Fibroblast of skin of abdomen (primary cell): ENCODE measurements around the gene PVALB.

Experiments used
- DNase-seq: peaks from one replicate; pipeline ENCODE4 v3.0.0-alpha.2; 2013

The PVALB gene

DNA sequence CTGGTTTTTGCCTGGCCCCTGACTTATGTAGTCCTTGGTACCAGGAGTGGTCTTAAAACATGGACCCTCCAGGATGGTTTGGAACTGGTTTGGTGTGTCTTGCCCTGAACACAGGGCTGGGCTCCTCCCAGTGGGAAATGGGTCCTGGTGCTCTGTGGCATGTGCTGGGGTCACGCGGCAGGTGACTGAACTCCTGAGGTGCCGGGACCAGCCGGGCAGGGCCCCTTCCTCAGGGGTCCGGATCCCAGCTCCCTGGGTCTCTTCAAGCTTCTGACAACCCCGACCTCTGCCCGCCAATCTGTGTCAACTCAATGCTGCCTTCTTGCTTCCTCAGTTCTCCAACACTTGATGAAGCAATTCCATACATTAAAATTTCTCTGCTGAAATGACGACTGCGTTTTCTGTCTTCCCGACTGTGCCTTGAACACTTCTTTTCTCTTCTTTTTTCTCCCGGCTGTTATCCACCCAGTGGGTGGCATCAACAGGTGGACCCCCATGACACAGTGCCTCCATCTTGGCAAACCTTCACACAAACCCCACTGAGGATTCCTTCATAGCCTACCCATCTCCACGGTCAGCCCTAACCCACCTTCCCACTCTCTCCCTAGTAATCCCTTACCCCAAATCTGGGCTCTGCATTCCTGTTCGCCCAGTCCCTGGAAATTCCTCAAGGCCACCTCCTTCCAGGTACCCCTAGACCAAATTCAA lies 45.3 kb downstream of the PVALB start:
- no peak for DNase-seq

DNA sequence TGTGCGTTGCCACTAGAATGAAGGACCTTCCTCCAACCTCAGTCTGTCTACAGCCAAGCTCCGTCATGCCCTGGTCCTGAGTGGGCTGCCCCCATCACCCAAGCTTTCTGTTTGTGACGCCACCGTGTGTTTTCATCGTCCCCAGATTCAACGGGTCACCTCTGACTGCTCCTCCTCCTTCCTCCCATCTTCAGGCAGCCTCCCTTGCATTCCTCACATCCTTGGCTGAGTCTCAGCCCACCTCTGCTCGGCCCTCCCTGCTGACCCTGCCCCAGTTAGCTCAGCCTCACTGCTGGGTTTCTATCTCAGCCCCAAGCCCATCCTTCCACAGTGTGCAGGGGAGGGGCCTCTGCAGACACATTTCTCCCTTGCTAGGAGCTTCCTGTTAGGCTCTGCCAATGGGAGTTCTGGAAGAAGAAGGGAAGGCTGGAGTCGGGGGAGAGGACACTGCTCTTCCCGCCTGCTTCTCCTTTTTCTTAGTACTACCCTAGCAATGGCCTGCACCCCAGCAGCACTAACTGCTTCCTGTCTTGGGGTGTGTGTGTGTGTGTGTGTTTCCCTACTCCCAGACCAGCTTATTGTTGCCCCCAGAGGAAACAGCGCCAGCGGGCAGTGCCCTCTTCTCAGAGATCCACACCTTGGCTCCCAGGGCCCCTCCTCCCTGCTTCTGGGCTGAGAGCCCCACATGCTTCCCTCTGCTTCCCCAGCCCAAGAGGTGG lies 46.2 kb downstream of the PVALB start:
- no peak for DNase-seq

DNA sequence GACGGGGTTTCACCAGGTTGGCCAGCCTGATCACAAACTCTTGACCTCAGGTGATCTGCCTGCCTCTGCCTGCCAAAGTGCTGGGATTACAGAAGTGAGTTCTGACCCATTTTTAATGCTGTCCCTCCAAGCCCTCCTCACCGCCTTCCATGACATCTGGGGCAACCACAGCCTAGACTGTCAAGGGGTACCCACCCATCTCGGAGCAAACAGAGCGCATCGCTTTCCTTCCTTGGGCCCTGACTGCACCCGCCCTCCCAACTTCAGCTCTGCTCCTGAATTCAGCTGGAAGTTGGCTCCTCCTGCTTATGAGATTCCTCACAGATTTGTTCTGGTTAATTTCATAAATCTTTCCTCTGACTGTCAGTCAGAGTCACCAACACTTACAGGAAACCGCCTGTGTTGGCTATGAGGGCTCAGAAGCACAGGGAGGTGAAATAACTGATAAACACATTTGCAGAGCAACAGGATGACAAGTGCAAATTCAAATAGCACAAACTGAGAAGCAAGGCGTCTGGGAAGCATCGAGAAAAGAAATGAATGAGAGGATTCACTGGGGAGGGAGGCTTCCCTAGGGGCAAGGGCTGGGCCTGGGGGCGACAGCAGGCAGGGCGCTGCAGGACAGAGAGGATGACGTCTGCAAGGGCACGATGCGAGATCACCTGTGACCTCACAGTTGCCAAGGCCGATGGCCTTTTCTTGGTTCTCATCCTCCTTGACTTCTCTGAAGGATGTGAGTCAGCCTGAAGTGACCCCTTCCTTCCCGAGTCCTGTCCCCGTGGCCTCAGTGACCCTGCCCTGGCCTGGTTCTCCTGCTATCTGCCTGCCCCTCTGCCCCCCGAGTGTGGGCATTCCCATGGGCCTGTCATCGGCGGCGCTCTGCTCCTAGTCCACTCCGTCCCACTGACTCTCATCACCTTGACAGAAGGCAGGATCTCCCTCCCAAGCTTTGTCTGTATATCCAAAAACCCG lies 47.0 kb downstream of the PVALB start:
- no peak for DNase-seq

DNA sequence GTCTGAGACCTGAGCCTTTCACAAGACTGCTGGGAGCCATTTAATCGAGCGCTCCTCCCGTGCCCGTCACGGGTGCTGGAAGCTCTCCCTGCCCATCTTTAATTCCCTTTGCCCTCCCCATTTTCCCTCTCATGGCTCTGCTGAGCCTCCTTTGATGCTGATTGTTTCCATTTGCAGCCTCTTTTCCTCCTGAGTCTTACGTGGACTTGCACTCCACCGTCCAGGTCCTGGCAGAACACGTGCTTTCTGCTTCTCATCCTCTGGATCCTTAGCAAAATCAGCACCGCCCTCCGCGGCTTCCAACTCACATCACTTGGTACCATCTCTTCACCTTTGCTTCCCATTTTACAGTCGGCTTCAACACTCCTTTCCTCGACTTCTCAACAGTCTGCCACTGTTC lies 48.2 kb downstream of the PVALB start:
- no peak for DNase-seq

DNA sequence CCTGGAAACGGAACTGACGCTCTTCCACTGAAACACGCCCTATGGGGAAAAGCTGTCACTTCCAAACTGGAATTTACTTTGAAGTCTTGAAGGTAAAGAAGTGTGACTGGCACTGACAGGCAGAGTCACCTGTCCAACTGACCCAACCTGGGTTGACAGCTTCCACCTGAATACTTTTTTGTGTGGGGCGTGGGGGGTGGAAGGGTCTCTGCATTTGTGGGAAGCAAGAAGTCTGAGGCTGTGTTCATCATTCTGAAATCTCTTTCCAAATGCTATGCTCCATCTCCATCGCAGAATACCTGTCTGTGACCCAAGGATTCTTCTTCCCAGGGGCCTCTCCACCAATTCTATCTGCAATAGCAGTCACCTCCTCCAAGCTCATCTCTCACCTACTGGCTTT lies 48.7 kb downstream of the PVALB start:
- no peak for DNase-seq

DNA sequence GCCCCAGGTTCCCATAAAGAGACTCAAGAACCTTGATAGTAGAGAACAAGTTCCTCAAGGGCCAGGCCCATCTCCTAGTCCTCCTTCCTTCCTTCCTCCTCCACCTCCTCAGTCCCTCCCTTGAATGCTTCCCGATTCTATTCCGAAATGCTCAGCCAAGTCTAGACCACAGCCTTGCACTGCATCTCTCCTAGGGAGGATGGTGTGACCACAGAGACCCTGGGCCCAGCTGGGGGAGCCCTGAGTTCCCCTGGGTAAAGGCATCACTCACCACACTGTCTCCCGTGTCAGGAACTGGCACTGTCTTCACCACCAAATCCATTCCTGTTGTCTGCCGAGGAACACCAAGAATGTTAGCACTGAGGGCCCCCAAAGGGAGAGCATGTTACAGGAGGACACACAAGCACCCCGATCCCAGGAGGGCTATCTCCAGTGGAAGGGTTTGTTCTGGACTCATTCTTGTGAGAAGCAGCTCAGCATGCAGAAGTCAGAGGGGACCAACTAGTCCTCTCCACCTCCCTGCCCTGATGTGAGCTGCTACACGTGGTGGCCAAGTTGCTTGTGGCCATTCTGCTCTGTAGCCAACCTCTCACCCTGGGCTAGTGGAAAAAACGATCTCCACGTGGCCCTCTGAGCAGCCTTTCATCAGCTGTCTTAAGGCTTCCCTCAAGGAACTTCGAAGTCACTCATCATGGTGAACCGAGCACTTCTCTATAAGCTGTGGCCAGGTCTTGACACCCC lies 49.6 kb downstream of the PVALB start:
- DNase-seq, result no peak

DNA sequence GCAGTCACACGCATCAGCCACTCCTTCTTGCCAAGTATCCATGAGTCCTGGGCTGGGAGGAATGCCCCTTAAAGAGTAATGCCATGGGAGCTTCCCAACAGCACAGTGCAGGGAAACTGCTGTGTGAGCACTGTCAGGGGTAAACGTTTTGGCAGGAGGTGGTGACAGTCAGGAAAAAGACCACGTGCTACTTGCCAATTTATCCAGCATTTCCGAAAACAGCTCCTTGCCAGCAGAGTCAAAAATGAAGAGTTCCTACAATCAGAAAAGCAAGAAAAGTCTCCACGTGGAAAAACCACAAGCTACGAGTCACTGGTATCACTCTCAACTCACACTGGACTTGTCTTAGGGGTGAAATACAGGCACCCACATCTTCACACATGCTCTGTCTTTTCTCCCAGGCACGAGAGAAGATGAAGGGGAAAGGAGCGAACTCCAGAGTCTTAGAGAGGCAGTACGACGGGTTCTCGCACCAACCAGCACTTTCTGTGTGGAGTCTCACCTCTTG lies 50.8 kb downstream of the PVALB start:
- peak; percentile 21 for DNase-seq

DNA sequence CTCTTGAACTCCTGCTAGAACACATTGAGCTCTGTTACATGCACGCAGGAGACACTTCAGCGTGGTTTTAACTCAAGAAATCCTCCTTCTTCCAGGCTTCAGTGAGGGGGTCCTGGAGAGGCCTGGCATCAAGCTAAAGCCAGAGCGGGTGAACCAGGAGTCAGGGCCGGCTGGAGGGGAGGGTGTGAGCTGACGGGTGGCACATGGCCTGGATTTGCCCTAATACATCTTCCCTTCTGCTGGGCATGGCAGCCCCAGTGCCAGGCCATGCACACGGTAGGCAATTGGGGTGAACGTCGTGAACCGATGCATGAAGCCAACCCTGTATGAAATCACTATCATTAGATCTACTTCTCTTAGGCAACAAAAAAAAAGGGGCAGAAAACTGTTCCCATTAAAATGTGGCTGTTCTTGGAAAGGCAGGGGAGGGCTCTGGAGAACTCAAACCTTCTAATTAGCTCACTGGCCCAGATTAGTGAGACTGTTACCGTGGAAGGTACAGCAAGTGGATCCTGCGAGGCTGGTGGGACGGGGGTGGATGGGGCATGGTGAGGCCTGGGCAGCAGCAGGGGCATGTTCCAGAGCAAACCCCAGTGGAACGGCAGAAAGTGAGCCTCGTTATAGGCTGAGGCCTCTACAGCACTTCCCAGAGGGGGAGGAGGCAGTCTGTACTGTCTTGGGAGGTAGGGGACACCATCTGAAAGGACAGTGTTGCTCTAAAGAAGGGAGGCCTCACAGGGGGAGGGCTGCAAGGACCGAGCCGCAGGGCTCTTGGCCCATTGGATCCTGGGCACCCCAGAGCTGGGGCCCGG lies 51.5 kb downstream of the PVALB start:
- DNase-seq, result no peak

DNA sequence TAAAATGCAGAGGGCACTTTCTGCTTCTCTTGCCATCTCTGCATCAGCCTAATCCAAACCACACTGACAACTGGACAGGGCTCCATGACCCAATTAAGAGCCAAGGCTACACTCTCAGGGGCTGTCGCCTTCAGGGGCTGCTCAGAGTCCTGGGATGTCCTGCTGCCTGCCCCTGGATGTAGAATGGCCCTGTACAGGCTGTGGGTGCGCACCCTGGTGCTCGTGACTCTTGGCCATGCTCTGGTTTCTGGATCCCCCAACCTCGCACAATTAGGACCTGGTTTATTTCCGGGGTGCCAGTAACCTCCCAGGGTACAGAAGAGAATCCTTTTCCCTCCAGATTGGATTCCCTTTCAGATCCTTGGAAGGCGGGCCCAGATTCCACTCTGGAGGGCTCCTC lies 52.2 kb downstream of the PVALB start:
- DNase-seq, result no peak

DNA sequence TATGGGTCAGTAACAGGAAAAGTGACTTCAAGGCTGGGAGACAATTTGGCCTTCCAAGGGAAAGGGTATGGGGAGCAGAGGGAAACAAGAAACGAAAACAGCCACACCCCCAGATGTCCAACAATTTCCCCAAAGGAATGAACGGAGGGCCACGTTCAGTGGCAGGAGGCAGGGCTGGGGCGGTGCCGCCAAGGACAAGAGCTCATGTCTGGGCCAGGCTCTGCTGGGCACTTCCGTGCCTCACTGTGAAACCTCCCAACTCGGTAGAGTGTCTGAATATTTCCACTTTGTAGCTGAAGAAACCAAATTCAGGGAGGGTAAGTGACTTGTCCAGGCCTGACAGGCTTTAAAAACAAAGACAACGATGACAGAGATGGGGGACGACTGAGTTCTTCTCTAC lies 52.8 kb downstream of the PVALB start:
- DNase-seq, result no peak

DNA sequence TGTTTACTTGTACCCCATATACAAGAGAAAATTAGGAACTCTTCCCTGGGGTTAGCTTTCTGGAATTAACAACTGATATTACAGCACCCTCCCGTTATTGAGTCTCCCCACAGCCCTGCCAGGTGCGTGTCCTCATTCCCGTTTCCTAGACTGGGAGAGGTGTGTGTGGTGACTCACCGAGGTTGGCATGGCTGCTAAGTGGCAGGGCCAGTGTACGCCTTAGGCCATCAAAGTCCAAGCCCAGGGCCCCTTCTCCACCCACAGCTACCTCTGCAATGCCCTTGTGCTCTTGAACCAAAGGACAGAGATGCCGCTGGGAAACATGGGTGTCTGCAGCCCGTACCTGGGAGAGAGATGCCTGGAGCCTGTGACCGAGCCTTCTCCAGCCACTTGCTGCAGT lies 53.3 kb downstream of the PVALB start:
- DNase-seq, result no peak

DNA sequence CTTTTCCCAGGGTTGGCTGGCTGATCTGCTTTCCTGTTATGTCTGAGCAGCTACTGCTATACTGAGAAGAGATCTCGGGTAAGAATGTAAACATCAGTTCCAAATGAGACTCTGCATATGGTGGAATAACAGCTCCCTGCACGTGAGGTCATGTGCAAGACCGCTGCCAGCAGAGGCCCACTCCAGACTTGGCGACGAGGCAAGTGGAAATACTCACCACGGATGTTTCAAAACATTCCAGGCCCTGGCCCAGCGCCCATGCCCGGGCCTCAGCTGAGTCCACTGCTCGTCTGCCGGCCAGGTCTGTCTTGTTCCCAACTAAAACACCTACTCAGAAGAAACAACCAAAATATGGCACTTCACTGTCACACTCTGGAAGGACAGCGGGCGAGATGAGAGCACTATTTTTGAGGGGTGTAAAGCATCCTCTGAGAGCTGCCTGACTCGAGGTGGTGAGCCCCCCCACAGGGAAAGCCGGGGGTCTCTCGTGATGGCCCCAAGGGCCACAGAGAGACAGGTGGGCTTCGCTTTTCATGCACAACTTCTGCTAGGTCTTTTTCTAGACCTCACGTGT lies 54.1 kb downstream of the PVALB start:
- peak; percentile 17 for DNase-seq

DNA sequence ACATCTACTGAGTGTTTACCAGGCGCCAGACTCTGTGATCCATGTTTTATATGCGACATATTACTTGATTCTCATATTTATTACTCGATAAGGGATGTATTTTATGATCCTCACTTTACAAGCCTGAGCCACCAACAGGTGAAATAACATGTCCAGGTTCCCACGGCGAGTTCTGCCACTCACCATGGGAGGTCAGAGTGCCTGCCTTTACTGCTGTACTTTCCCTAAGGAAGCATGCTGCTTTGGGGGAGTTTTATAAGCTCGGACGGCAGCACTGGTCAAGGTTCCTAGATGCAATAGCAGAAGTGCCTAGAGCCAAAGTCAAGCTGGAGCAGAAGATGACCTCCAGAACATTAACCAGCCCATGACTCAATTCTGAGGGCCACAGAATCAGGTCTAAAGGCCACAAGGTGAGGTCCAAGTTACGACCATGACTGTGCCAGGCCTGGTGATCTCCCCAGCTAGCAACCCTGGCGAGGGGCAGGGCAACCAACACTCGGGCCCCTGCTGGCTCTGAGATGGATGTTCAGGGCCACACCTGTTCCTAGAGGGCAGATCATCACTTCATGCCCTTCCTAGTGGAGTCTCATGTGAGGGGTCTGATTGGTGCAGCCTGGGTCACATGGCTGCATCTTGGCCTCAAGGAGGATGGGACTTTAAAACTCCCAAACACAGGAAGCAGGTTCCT lies 55.1 kb downstream of the PVALB start:
- no peak for DNase-seq

DNA sequence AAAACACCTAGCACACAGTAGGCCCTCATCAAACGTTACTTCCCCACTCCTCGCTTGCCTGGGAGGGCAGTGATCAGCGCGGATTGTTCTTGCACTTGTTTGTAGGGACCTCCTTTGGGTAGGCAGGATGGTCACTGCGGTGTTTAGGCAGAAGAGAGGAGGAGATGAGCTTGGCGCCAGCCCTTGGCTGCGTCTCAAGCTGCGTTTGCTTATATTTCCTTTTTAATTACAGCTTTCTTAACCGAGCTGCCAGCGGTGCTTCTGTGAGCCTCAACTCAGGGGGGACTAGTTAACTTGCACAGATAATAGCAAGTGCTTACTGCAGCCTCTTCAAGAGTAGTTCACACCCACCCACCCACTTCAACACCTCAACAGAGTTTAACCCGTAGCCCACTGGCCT lies 56.0 kb downstream of the PVALB start:
- no peak for DNase-seq

DNA sequence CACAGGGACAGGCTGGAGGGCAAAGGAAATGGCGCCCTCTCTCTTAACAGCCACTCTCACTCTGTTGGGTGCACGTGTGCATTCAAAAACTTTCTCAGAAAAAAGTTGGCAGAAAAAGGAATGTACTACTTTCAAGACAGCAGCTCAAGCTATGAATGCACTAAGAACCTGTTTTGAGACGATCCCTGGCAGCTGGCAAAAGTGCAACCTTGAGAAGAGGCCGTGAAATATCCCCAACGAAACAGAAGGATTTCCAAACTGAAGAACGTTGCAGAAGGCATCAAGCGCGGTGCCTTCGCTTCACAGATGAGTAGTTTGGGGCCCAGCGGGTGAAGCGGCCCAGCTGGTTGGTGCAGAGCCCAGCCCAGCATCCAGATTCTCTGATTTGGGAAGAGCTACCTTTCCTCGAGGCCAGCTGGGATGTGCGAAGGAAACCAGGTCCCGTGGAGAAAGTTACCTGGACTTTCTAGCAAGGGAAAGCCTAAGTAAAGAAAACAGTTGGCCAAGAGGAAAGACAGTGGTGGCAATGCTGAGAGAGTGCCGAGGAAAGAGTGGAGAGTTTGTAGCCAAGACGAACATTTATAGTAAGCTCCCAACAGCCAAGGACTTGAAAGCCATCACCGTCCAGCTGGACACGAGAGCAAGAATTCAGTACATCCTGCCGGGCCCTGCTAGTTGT lies 57.2 kb downstream of the PVALB start:
- DNase-seq, result no peak

DNA sequence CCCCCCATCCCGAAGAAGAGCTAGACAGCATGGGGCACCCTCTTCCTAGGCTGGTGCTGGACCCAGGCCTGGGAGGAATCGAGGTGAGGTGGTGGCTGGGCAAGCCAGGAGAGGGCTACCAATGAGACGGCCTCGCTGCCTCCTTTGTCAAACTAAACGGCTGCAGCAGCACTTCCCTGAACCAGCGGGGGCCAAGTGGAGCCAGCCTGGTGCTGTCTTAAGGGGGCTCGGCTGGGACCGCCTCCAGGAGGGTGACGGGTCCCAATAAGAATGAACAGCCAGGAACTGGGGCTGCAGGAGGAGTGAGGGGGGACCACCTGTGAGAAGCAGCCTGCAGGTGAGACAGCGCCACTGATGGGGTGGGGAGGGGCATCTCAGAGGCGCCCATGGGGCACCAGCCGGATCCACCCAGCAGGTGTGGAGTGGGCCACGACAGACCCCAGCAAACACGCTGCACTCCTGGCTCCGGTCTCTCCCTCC lies 58.0 kb downstream of the PVALB start:
- no peak for DNase-seq

DNA sequence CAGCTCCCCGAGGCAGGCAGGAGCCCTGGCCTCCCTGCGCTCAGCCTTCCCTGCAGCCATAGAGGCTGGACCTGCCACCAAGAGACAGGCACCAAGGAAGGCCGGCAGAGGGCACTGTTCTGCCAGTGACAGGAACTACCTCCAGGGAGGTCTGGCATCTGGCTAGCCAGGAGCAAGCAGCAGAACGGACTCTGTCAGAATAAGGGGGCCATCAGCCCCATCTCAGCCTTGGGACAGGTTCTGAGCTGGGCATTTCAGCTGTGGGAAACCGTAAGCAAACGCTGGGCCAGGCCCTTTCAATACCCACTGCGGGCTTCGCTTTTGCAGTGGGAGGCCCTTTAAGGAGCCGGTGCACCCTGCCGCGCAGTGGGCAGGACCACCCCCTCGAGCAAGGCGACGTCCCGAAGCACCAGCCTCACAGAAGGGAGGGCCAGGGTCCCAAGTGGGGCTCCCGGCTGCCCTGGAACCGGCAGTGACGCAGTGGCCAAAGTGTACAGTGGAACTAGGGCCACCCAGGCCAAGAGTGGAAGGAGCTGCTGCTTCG lies 59.1 kb downstream of the PVALB start:
- peak; percentile 58 for DNase-seq

DNA sequence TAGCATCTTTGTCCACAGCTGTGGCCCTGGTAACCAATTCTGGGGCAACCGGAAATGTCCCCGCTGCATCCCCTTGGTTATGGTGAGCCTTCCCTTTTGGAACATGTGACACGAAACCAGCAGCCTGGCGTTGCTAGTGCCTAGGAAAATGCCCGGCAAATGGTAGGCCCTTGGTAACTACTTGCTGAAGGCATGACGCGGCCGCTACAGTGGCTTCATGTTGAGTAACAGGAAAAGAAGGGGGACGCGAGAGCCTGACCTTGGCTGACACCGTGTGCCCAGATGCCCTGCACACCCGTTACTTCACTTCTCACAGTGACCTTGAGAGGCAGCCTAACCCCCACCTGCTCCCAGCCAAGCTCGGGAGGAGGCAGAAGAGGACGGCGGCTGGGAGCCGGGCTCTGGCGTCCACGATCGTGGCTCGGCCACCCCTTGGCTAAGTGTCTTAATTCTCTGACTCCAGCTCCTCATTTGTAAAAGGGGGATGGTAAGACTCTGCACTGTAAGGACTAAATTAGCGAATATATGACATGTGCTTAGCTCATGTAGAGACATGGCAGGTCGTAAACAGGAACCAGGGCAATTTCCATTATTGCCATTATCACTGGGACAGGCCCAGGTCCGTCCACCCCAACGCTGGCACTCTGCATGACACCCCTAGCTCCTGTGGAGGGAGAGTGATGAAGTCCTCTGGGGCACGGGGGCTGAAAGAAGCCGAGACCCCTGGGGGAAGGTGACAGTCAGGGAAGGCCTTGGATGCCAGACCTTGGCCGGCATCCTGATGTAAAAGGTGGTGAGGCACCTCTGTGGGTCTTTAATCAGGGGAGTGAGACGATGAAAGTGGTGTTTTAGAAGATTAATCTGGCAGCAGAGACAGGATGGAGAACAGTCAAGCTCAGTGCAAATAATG lies 59.8 kb downstream of the PVALB start:
- DNase-seq, result no peak
